Neural progenitor cell (in vitro differentiated cells): ENCODE results near the gene GLIS1. TPM values are rescaled to one million over a fixed set of nuclear protein-coding genes. Genes with fewer than 3 reads are reported as not detected.

Experiments
- DNase-seq: peaks from one replicate; pipeline ENCODE4 v3.0.0-alpha.2; 2016; ENCODE audit warnings: low spot score
- H2AFZ ChIP-seq: fragments of 200-600 bp; sonication (generic); replicated peaks from 2 replicates; pipeline ENCODE4 v1.6.1; 2016; ENCODE audit warnings: antibody characterized with exemption
- H3F3A ChIP-seq: fragments of 200-600 bp; sonication (generic); 2 replicates; pipeline ENCODE4 v1.6.1; 2016; ENCODE audit warnings: antibody characterized with exemption, low read depth
- H3K27ac ChIP-seq: fragments of 200-600 bp; sonication (generic); 2 replicates; pipeline ENCODE4 v1.5.1; 2016; ENCODE audit warnings: mild to moderate bottlenecking
- H3K27me3 ChIP-seq: fragments of 200-600 bp; sonication (generic); 2 replicates; pipeline ENCODE4 v1.6.1; 2016; ENCODE audit warnings: mild to moderate bottlenecking, moderate library complexity
- H3K36me3 ChIP-seq: fragments of 200-600 bp; sonication (generic); 2 replicates; pipeline ENCODE4 v1.5.1; 2016
- H3K4me1 ChIP-seq: fragments of 200-600 bp; sonication (generic); 2 replicates; pipeline ENCODE4 v1.6.1; 2016; ENCODE audit warnings: mixed run types
- H3K4me2 ChIP-seq: fragments of 200-600 bp; sonication (generic); 2 replicates; pipeline ENCODE4 v1.6.1; 2016
- H3K4me3 ChIP-seq: fragments of 200-600 bp; sonication (generic); 2 replicates; pipeline ENCODE4 v1.5.1; 2016
- H3K79me2 ChIP-seq: fragments of 200-600 bp; sonication (generic); 2 replicates; pipeline ENCODE4 v1.6.1; 2016; ENCODE audit warnings: low read depth
- H3K9ac ChIP-seq: fragments of 200-600 bp; sonication (generic); 2 replicates; pipeline ENCODE4 v1.6.1; 2016
- H3K9me3 ChIP-seq: fragments of 200-600 bp; sonication (generic); 2 replicates; pipeline ENCODE4 v1.5.1; 2016; ENCODE audit warnings: low read depth
- H4K20me1 ChIP-seq: fragments of 200-600 bp; sonication (generic); 2 replicates; pipeline ENCODE4 v1.6.1; 2016; ENCODE audit warnings: low read depth
- H3K27ac Mint-ChIP-seq: 3 replicates; pipeline ENCODE4 v1.8.0; 2021; ENCODE audit warnings: mixed read lengths
- H3K27me3 Mint-ChIP-seq: 2 replicates; pipeline ENCODE4 v1.8.0; 2022; ENCODE audit warnings: low read depth, mild to moderate bottlenecking, inconsistent platforms, moderate library complexity, mixed read lengths; ENCODE audit not compliant: insufficient read depth
- H3K36me3 Mint-ChIP-seq: 3 replicates; pipeline ENCODE4 v1.8.0; 2021; ENCODE audit warnings: mixed read lengths
- H3K4me1 Mint-ChIP-seq: 3 replicates; pipeline ENCODE4 v1.8.0; 2021; ENCODE audit warnings: mixed read lengths
- H3K4me3 Mint-ChIP-seq: 3 replicates; pipeline ENCODE4 v1.8.0; 2021; ENCODE audit warnings: mild to moderate bottlenecking, moderate library complexity, mixed read lengths
- H3K9me3 Mint-ChIP-seq: 3 replicates; pipeline ENCODE4 v1.8.0; 2020; ENCODE audit warnings: mixed read lengths
- EZH2 ChIP-seq: fragments of 200-600 bp; sonication (generic); IDR thresholded peaks from 2 replicates; pipeline ENCODE4 v1.6.1; 2017; ENCODE audit warnings: antibody characterized with exemption, mild to moderate bottlenecking, moderate library complexity
- EZH2phosphoT487 ChIP-seq: fragments of 200-600 bp; sonication (generic); IDR thresholded peaks from 2 replicates; pipeline ENCODE4 v1.6.1; 2017; ENCODE audit warnings: antibody characterized with exemption
- total RNA-seq: library from RNA; depleted of rRNA; stranded (reverse); fragments of >200 nt; gene quantifications from 2 replicates; pipeline ENCODE4 v1.2.3, GENCODE V29; 2015; ENCODE audit warnings: low replicate concordance
- TF ChIP-seq, protein P1 (sequence below): fragments of 200-600 bp; sonication (generic); IDR thresholded peaks from 2 replicates; pipeline ENCODE4 v1.5.1; 2017; ENCODE audit warnings: antibody characterized with exemption, mild to moderate bottlenecking

GLIS1 gene
- total RNA-seq, 1 donor from 2014 or later: not detected

- Histone ChIP-seq H3F3A (no peaks in the 10 kb centered on the region), H3K27ac (no peak overlapping the region), H3K4me2 (no peak overlapping the region), H2AFZ (no peak overlapping the region), H3K27me3 (no peaks in the 10 kb centered on the region), H3K4me3 (no peak overlapping the region), H3K79me2 (no peaks in the 10 kb centered on the region), H3K9me3 (no peaks in the 10 kb centered on the region), H3K9ac (no peak overlapping the region), H3K4me1 (no peaks in the 10 kb centered on the region), H3K36me3 (no peaks in the 10 kb centered on the region), H4K20me1 (no peaks in the 10 kb centered on the region)
- Mint-ChIP-seq H3K36me3 (no peaks in the 10 kb centered on the region), H3K4me1 (no peaks in the 10 kb centered on the region), H3K4me3 (no peak overlapping the region), H3K9me3 (peaks cover 2% of the 10 kb centered on the region), H3K27ac (no peak overlapping the region), H3K27me3 (peaks cover 4% of the 10 kb centered on the region)
- no peak for DNase-seq
- TF ChIP-seq, protein P1, sequence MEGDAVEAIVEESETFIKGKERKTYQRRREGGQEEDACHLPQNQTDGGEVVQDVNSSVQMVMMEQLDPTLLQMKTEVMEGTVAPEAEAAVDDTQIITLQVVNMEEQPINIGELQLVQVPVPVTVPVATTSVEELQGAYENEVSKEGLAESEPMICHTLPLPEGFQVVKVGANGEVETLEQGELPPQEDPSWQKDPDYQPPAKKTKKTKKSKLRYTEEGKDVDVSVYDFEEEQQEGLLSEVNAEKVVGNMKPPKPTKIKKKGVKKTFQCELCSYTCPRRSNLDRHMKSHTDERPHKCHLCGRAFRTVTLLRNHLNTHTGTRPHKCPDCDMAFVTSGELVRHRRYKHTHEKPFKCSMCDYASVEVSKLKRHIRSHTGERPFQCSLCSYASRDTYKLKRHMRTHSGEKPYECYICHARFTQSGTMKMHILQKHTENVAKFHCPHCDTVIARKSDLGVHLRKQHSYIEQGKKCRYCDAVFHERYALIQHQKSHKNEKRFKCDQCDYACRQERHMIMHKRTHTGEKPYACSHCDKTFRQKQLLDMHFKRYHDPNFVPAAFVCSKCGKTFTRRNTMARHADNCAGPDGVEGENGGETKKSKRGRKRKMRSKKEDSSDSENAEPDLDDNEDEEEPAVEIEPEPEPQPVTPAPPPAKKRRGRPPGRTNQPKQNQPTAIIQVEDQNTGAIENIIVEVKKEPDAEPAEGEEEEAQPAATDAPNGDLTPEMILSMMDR: no peak
- TF ChIP-seq EZH2: no peak
- TF ChIP-seq EZH2phosphoT487: no peak
Observed at GRCh38 chr1:53722025-53722424, 16.9 kb downstream of the GLIS1 start.

- Histone ChIP-seq H4K20me1 (no peaks in the 10 kb centered on the region), H3K36me3 (no peaks in the 10 kb centered on the region), H3K79me2 (no peaks in the 10 kb centered on the region), H3K9me3 (no peaks in the 10 kb centered on the region), H3K27ac (no peak overlapping the region), H3K27me3 (no peaks in the 10 kb centered on the region), H3K9ac (no peak overlapping the region), H2AFZ (no peak overlapping the region), H3K4me2 (no peak overlapping the region), H3K4me3 (no peak overlapping the region), H3F3A (no peaks in the 10 kb centered on the region), H3K4me1 (no peaks in the 10 kb centered on the region)
- Mint-ChIP-seq H3K4me1 (no peaks in the 10 kb centered on the region), H3K27me3 (peaks cover 4% of the 10 kb centered on the region), H3K9me3 (no peaks in the 10 kb centered on the region), H3K4me3 (no peak overlapping the region), H3K36me3 (no peaks in the 10 kb centered on the region), H3K27ac (no peak overlapping the region)
- DNase-seq: no peak
- TF ChIP-seq EZH2phosphoT487 (no peak), EZH2 (no peak)
- TF ChIP-seq, protein P1: no peak
Observed at GRCh38 chr1:53721088-53721487, 17.9 kb downstream of the GLIS1 start.

GRCh38 chr1:53719469-53719868 lies 19.5 kb downstream of the GLIS1 start:
- H3K27ac ChIP-seq: no peak overlapping the region
- Mint-ChIP-seq H3K27me3 (peaks cover 4% of the 10 kb centered on the region), H3K4me3 (no peak overlapping the region), H3K4me1 (no peaks in the 10 kb centered on the region), H3K36me3 (no peaks in the 10 kb centered on the region), H3K27ac (no peak overlapping the region), H3K9me3 (no peaks in the 10 kb centered on the region)
- H3F3A ChIP-seq: no peaks in the 10 kb centered on the region
- H3K4me1 ChIP-seq: no peaks in the 10 kb centered on the region
- H3K9ac ChIP-seq: no peak overlapping the region
- H3K79me2 ChIP-seq: no peaks in the 10 kb centered on the region
- H2AFZ ChIP-seq: no peak overlapping the region
- no peaks in the 10 kb centered on the region for H3K27me3 ChIP-seq
- H3K4me2 ChIP-seq: no peak overlapping the region
- no peaks in the 10 kb centered on the region for H3K36me3 ChIP-seq
- H4K20me1 ChIP-seq: no peaks in the 10 kb centered on the region
- TF ChIP-seq EZH2: no peak
- TF ChIP-seq EZH2phosphoT487: no peak
- TF ChIP-seq, protein P1: no peak
- H3K4me3 ChIP-seq: no peak overlapping the region
- no peak for DNase-seq
- H3K9me3 ChIP-seq: no peaks in the 10 kb centered on the region

DNA sequence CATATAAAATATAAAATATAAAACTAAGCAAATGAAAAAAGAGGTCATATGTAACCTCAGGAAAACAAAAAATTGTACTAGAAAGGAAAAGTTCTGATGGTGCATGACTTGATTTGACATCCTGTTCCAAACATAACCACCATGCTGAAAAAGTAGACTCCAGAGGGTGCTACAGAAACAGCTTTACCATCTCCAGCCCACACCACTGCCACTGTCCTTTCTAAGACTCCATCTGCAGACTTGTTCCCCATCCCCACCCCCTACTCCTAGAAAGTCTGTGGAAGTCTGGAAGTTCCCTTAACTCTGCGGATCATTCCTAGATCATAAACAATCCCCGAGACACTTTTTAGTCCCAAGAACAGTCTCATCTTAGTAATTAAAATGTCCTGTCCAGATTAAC lies 20.5 kb downstream of the GLIS1 start:
- Histone ChIP-seq H3K9ac (no peak overlapping the region), H3K9me3 (no peaks in the 10 kb centered on the region), H3K4me3 (no peak overlapping the region), H3K27ac (no peak overlapping the region), H4K20me1 (no peaks in the 10 kb centered on the region), H3F3A (no peaks in the 10 kb centered on the region), H3K4me1 (no peaks in the 10 kb centered on the region), H3K36me3 (no peaks in the 10 kb centered on the region), H3K27me3 (no peaks in the 10 kb centered on the region), H2AFZ (no peak overlapping the region), H3K4me2 (no peak overlapping the region), H3K79me2 (no peaks in the 10 kb centered on the region)
- TF ChIP-seq EZH2 (no peak), EZH2phosphoT487 (no peak)
- TF ChIP-seq, protein P1: no peak
- H3K9me3 Mint-ChIP-seq: no peaks in the 10 kb centered on the region
- H3K4me1 Mint-ChIP-seq: no peaks in the 10 kb centered on the region
- H3K4me3 Mint-ChIP-seq: no peak overlapping the region
- peaks cover 2% of the 10 kb centered on the region for H3K27me3 Mint-ChIP-seq
- H3K27ac Mint-ChIP-seq: no peak overlapping the region
- DNase-seq: no peak
- H3K36me3 Mint-ChIP-seq: no peaks in the 10 kb centered on the region
